H1 (cell line): ENCODE measurements around the gene ASPA. TPM values are rescaled to one million over a fixed set of nuclear protein-coding genes. Genes with fewer than 3 reads are reported as not detected.
A peak's percentile ranks its signal among the peaks of the same experiment; 100 is the strongest.

Source experiments
- CTCF ChIA-PET: fragments of 300-600 bp; sonication (Branson Sonifier 250); formaldehyde crosslinking; loops from one replicate; lab custom pipeline; 2021; ENCODE audit not compliant: partially characterized antibody; lab: Charles Lee
- POLR2A ChIA-PET: fragments of 300-600 bp; sonication (Branson Sonifier 250); formaldehyde crosslinking; loops from one replicate; lab custom pipeline; 2021; ENCODE audit warnings: inconsistent platforms; ENCODE audit not compliant: partially characterized antibody; lab: Charles Lee
- DNase-seq, 2 experiments: peaks; one replicate each; pipeline versions ENCODE4 v3.0.0 to v3.0.0-alpha.2; 2010 to 2022; ENCODE audit warnings: low spot score in 2 of 2, low read depth in 1 of 2, mixed read lengths in 1 of 2
- FAIRE-seq: peaks from 2 replicates; lab custom pipeline; 2011; peaks lifted over from hg19 to GRCh38; lab: Jason Lieb, UNC
- H2AFZ ChIP-seq: 2 replicates; pipeline ENCODE4 v1.8.1; 2012; ENCODE audit warnings: low read length, inconsistent platforms
- H2AK5ac ChIP-seq: 2 replicates; pipeline ENCODE4 v1.6.1; 2013; ENCODE audit warnings: low read depth, low read length
- H2BK120ac ChIP-seq: replicated peaks from 2 replicates; pipeline ENCODE3; 2013; ENCODE audit warnings: low read depth, low read length, inconsistent platforms
- H2BK12ac ChIP-seq: 2 replicates; pipeline ENCODE4 v1.6.1; 2013; ENCODE audit warnings: low read depth, low read length
- H2BK15ac ChIP-seq: 2 replicates; pipeline ENCODE4 v1.6.1; 2013; ENCODE audit warnings: low read length
- H2BK20ac ChIP-seq: 2 replicates; pipeline ENCODE4 v1.6.1; 2013; ENCODE audit warnings: low read length
- H2BK5ac ChIP-seq: 2 replicates; pipeline ENCODE4 v1.6.1; 2013; ENCODE audit warnings: low read depth, low read length
- H3K14ac ChIP-seq: 2 replicates; pipeline ENCODE4 v1.6.1; 2013; ENCODE audit warnings: inconsistent platforms; ENCODE audit not compliant: insufficient read length
- H3K18ac ChIP-seq: 2 replicates; pipeline ENCODE4 v1.6.1; 2013; ENCODE audit warnings: low read length; ENCODE audit errors: extremely low read depth
- H3K23ac ChIP-seq: 2 replicates; pipeline ENCODE4 v1.6.1; 2013; ENCODE audit warnings: inconsistent platforms; ENCODE audit not compliant: insufficient read length
- H3K23me2 ChIP-seq: 2 replicates; pipeline ENCODE4 v1.6.1; 2013; ENCODE audit warnings: low read depth, low read length
- H3K27ac ChIP-seq: 2 replicates; pipeline ENCODE4 v1.6.1; 2011; ENCODE audit warnings: low read depth, low read length, inconsistent platforms
- H3K27me3 ChIP-seq, 4 experiments: replicated peaks in 1 of 4; 1 replicate in 1 of 4; 2 replicates in 3 of 4; pipeline versions ENCODE4 v1.6.1 to v1.8.1; 2011 to 2013; ENCODE audit warnings: low read length in 3 of 4, mild to moderate bottlenecking in 3 of 4, inconsistent platforms in 2 of 4, mixed read lengths in 2 of 4, moderate library complexity in 1 of 4; ENCODE audit not compliant: control insufficient read depth in 3 of 4, insufficient read depth in 3 of 4; ENCODE audit errors: extremely low read depth in 1 of 4
- H3K36me3 ChIP-seq, 4 experiments: 2 replicates each; pipeline versions ENCODE4 v1.6.1 to v1.8.1; 2011 to 2013; ENCODE audit warnings: mild to moderate bottlenecking in 4 of 4, low read length in 3 of 4, moderate library complexity in 2 of 4, control low read depth in 1 of 4, inconsistent platforms in 1 of 4; ENCODE audit not compliant: insufficient read depth in 4 of 4, control insufficient read depth in 2 of 4
- H3K4ac ChIP-seq: replicated peaks from 2 replicates; pipeline ENCODE3; 2013; ENCODE audit warnings: low read length, low read depth, mixed read lengths, inconsistent platforms; ENCODE audit not compliant: insufficient read length
- H3K4me1 ChIP-seq, 4 experiments: replicated peaks in 1 of 4; 1 replicate in 1 of 4; 2 replicates in 3 of 4; pipeline versions ENCODE4 v1.6.1 to v1.8.1; 2011 to 2013; ENCODE audit warnings: low read length in 3 of 4, inconsistent platforms in 2 of 4, mixed read lengths in 1 of 4; ENCODE audit not compliant: insufficient read depth in 4 of 4, control insufficient read depth in 3 of 4
- H3K4me2 ChIP-seq, 2 experiments: 2 replicates each; pipeline versions ENCODE4 v1.6.1 to v1.8.1; 2011 to 2013; ENCODE audit warnings: low read depth in 2 of 2, low read length in 2 of 2, control low read depth in 1 of 2, inconsistent platforms in 1 of 2, mild to moderate bottlenecking in 1 of 2; ENCODE audit not compliant: insufficient read depth in 1 of 2
- H3K4me3 ChIP-seq, 4 experiments: fragments of 200-600, 300-600 bp in 1 of 4; sonication (generic), shearing (Covaris generic), sonication (Bioruptor Twin) in 1 of 4; 2 replicates each; pipeline versions ENCODE4 v1.5.1 to v1.8.1; 2011 to 2016; ENCODE audit warnings: low read length in 4 of 4, low read depth in 3 of 4, control low read depth in 2 of 4, inconsistent platforms in 2 of 4, mild to moderate bottlenecking in 2 of 4, mixed read lengths in 1 of 4, moderate library complexity in 1 of 4; ENCODE audit not compliant: insufficient read depth in 2 of 4; ENCODE audit errors: extremely low read depth in 1 of 4
- H3K56ac ChIP-seq: replicated peaks from 2 replicates; pipeline ENCODE3; 2013; ENCODE audit warnings: low read depth, mild to moderate bottlenecking, mixed read lengths, low read length, inconsistent platforms; ENCODE audit not compliant: insufficient read length
- H3K79me1 ChIP-seq: 2 replicates; pipeline ENCODE4 v1.6.1; 2013; ENCODE audit warnings: low read depth, low read length, control low read depth
- H3K79me2 ChIP-seq, 2 experiments: 2 replicates each; pipeline versions ENCODE4 v1.6.1 to v1.8.1; 2012 to 2013; ENCODE audit warnings: low read length in 2 of 2, mild to moderate bottlenecking in 2 of 2, inconsistent platforms in 1 of 2; ENCODE audit not compliant: insufficient read depth in 2 of 2, control insufficient read depth in 1 of 2
- H3K9ac ChIP-seq, 4 experiments: replicated peaks in 1 of 4; 1 replicate in 1 of 4; 2 replicates in 3 of 4; pipeline versions ENCODE4 v1.6.1 to v1.8.1; 2011 to 2013; ENCODE audit warnings: low read depth in 3 of 4, low read length in 3 of 4, control low read depth in 2 of 4, mild to moderate bottlenecking in 2 of 4, moderate library complexity in 2 of 4, inconsistent platforms in 1 of 4; ENCODE audit errors: extremely low read depth in 1 of 4
- H3K9me3 ChIP-seq, 2 experiments: 2 replicates each; pipeline versions ENCODE4 v1.6.1 to v1.8.1; 2012 to 2013; ENCODE audit warnings: mild to moderate bottlenecking in 2 of 2, moderate library complexity in 2 of 2, control low read depth in 1 of 2, inconsistent platforms in 1 of 2, low read depth in 1 of 2, low read length in 1 of 2, mixed read lengths in 1 of 2; ENCODE audit not compliant: insufficient read depth in 2 of 2
- H4K20me1 ChIP-seq, 2 experiments: replicated peaks in 1 of 2; 2 replicates each; pipeline versions ENCODE3 to v1.8.1; 2011 to 2013; ENCODE audit warnings: inconsistent platforms in 2 of 2, low read length in 2 of 2, mild to moderate bottlenecking in 1 of 2; ENCODE audit not compliant: insufficient read depth in 2 of 2, control insufficient read depth in 1 of 2
- H4K5ac ChIP-seq: 2 replicates; pipeline ENCODE4 v1.6.1; 2013; ENCODE audit warnings: low read length, low read depth, mixed read lengths, inconsistent platforms; ENCODE audit not compliant: insufficient read length
- H4K8ac ChIP-seq: 2 replicates; pipeline ENCODE4 v1.8.0; 2013; ENCODE audit warnings: mild to moderate bottlenecking, moderate library complexity, low read length, inconsistent platforms; ENCODE audit not compliant: insufficient read depth; ENCODE audit errors: extremely low read depth
- H4K91ac ChIP-seq: replicated peaks from 2 replicates; pipeline ENCODE3; 2013; ENCODE audit warnings: low read length, mixed read lengths, inconsistent platforms; ENCODE audit not compliant: insufficient read length
- CHD1 ChIP-seq: IDR thresholded peaks from 2 replicates; pipeline ENCODE4 v1.6.1; 2012; ENCODE audit warnings: low read depth, low read length, improper control_type of control experiment
- POLR2A ChIP-seq, 2 experiments: IDR thresholded peaks; 1 replicate in 1 of 2; 2 replicates in 1 of 2; pipeline ENCODE4 v1.6.1; 2011; ENCODE audit warnings: low read depth in 2 of 2, low read length in 2 of 2, mild to moderate bottlenecking in 2 of 2; ENCODE audit errors: control extremely low read depth in 1 of 2
- POU5F1 ChIP-seq: IDR thresholded peaks from 2 replicates; pipeline ENCODE4 v1.6.1; 2011; ENCODE audit warnings: low read depth, mild to moderate bottlenecking, low read length, moderate library complexity
- TBP ChIP-seq: IDR thresholded peaks from 2 replicates; pipeline ENCODE4 v1.6.1; 2011; ENCODE audit warnings: low read depth, low read length, improper control_type of control experiment
- TEAD4 ChIP-seq: IDR thresholded peaks from 2 replicates; pipeline ENCODE4 v1.6.1; 2012; ENCODE audit warnings: low read depth, low read length, inconsistent platforms, mixed read lengths
- USF2 ChIP-seq: IDR thresholded peaks from 2 replicates; pipeline ENCODE4 v1.6.1; 2011; ENCODE audit warnings: low read length, improper control_type of control experiment
- YY1 ChIP-seq: IDR thresholded peaks from 2 replicates; pipeline ENCODE4 v1.6.1; 2011; ENCODE audit warnings: low read depth, mild to moderate bottlenecking, low read length
- WGBS, 2 experiments: shearing (Covaris generic) in 1 of 2; methylation state at CpG; one replicate each; pipeline versions ENCODE4 v1.1.6 to v1.1.7; 2013 to 2015; ENCODE audit warnings: low lambda C conversion rate in 2 of 2, mixed read lengths in 2 of 2, inconsistent platforms in 1 of 2, low coverage in 1 of 2, missing lambda C conversion rate in 1 of 2; ENCODE audit not compliant: insufficient replicate concordance in 2 of 2, insufficient coverage in 1 of 2, insufficient read length in 1 of 2; ENCODE audit errors: extremely low coverage in 1 of 2, missing lambda C conversion rate in 1 of 2; 5-methylcytosine and 5-hydroxymethylcytosine counted together
- polyA plus RNA-seq, 7 experiments: library from polyadenylated mRNA; depleted of rRNA in 3 of 7; stranded (reverse) in 5 of 7; unstranded in 2 of 7; fragments of >200 nt in 5 of 7; fragments of 200-250 nt in 2 of 7; gene quantifications; 1 replicate in 5 of 7; 2 replicates in 1 of 7; 4 replicates in 1 of 7; pipeline versions ENCODE4 v1.2.1 to v1.2.3, GENCODE V29; 2011 to 2013; ENCODE audit warnings: missing spikeins in 2 of 7, mixed read lengths in 2 of 7
- total RNA-seq: library from RNA; stranded (reverse); fragmentation: NEBNext Ultra II Directional; extraction: Animal tissue kit (Norgen Biotek cat#: 25700); gene quantifications from 2 replicates; pipeline ENCODE4 v1.2.1, GENCODE V29; 2021

ASPA gene
- total and polyA plus RNA-seq, 2 of the 8 experiments (the other 6 are each of a cell fraction or from before 2014, with no cell fraction given) = 0.03 TPM; not detected in 1

- Histone ChIP-seq H3K23me2 (peaks cover 12% of the 10 kb centered on the region; the same call in 1 of the 2 replicates), H2BK12ac (peak overlapping the region; percentile 27; the same call in 1 of the 2 replicates), H2BK5ac (no peak overlapping the region), H3K9me3 (no peaks in the 10 kb centered on the region), H4K91ac (no peak overlapping the region), H3K4me2 (no peak overlapping the region), H2BK15ac (peak overlapping the region; percentile 32; the same call in 1 of the 2 replicates), H3K9ac (no peak overlapping the region), H3K79me2 (no peaks in the 10 kb centered on the region), H2AK5ac (no peak overlapping the region), H2BK120ac (no peak overlapping the region), H3K27me3 (no peaks in the 10 kb centered on the region), H3K18ac (no peak overlapping the region), H3K23ac (no peak overlapping the region), H3K27ac (no peak overlapping the region), H4K8ac (no peak overlapping the region; the same call in 1 of the 2 replicates), H3K79me1 (no peaks in the 10 kb centered on the region), H3K14ac (no peak overlapping the region), H3K56ac (no peak overlapping the region), H2BK20ac (no peak overlapping the region), H4K20me1 (peaks cover 0 to 1% of the 10 kb centered on the region in 2 experiments), H3K4ac (no peak overlapping the region), H3K36me3 (no peaks in the 10 kb centered on the region), H3K4me1 (peaks cover 0 to 3% (median 0%) of the 10 kb centered on the region in 4 experiments; a peak in 2 of 7 replicates), H2AFZ (no peak overlapping the region), H4K5ac (no peak overlapping the region), H3K4me3 (no peak overlapping the region)
- ChIA-PET CTCF (no interaction called here), POLR2A (no interaction called here)
- 96% methylated on average over 13 of the region's 13 CpGs; no CpG with 5 or more reads in 1 of the 2 experiments for WGBS, 2 experiments
- no peak for DNase-seq
- no peak for FAIRE-seq
- TF ChIP-seq YY1 (no peak), POLR2A (IDR thresholded peaks at IDR 0.05; ENCODE audit: control extremely low read depth in 1 of 2, low read depth in 2 of 2, low read length in 2 of 2) (no peak), POU5F1 (no peak), TEAD4 (no peak), CHD1 (no peak), USF2 (no peak), TBP (no peak)
Measured at GRCh38 chr17:3524024-3524423, 48.2 kb downstream of the ASPA start.
